Measurements from ENCODE around the gene ERBB4.

The ERBB4 gene

GRCh38 chr2:212124598-212124997, 414.0 kb downstream of the ERBB4 start:
- no peak for TF ChIP-seq CTCF (IDR thresholded peaks at IDR 0.05; ENCODE audit: borderline replicate concordance, insufficient read depth, low read depth, low read length)
- no peak overlapping the region for H3K4me3 ChIP-seq (ENCODE audit: low read depth, low read length)

- no peak for TF ChIP-seq CTCF (IDR thresholded peaks at IDR 0.05; ENCODE audit: borderline replicate concordance, insufficient read depth, low read depth, low read length)
- no peak overlapping the region for H3K4me3 ChIP-seq (ENCODE audit: low read depth, low read length)
Measured at GRCh38 chr2:212119591-212119990, 419.0 kb downstream of the ERBB4 start.

- no peak for TF ChIP-seq CTCF (IDR thresholded peaks at IDR 0.05; ENCODE audit: borderline replicate concordance, insufficient read depth, low read depth, low read length)
- no peak overlapping the region for H3K4me3 ChIP-seq (ENCODE audit: low read depth, low read length)
Measured at GRCh38 chr2:212117926-212118325, 420.7 kb downstream of the ERBB4 start.

GRCh38 chr2:212114489-212114888, 424.1 kb downstream of the ERBB4 start:
- no peak overlapping the region for H3K4me3 ChIP-seq (ENCODE audit: low read depth, low read length)

GRCh38 chr2:212112401-212112800, 426.2 kb downstream of the ERBB4 start:
- no peak overlapping the region for H3K4me3 ChIP-seq (ENCODE audit: low read depth, low read length)
- TF ChIP-seq CTCF (IDR thresholded peaks at IDR 0.05; ENCODE audit: borderline replicate concordance, insufficient read depth, low read depth, low read length), result no peak

More at GRCh38 chr2:212114489-212114888, 424.1 kb downstream of the ERBB4 start:
- TF ChIP-seq CTCF (IDR thresholded peaks at IDR 0.05; ENCODE audit: borderline replicate concordance, insufficient read depth, low read depth, low read length), result no peak

- H3K4me3 ChIP-seq (ENCODE audit: low read depth, low read length), result no peak overlapping the region
- TF ChIP-seq CTCF (IDR thresholded peaks at IDR 0.05; ENCODE audit: borderline replicate concordance, insufficient read depth, low read depth, low read length), result no peak
Measured at GRCh38 chr2:212109792-212110680, 428.6 kb downstream of the ERBB4 start.

- no peak for TF ChIP-seq CTCF (IDR thresholded peaks at IDR 0.05; ENCODE audit: borderline replicate concordance, insufficient read depth, low read depth, low read length)
- H3K4me3 ChIP-seq (ENCODE audit: low read depth, low read length), result no peak overlapping the region
Measured at GRCh38 chr2:212109217-212109616, 429.4 kb downstream of the ERBB4 start.
